ENCODE data around the gene NCAN. TPM values are rescaled to one million over a fixed set of nuclear protein-coding genes. Genes with fewer than 3 reads are reported as not detected.
A peak's percentile ranks its signal among the peaks of the same experiment; 100 is the strongest.

NCAN gene
- total and polyA plus RNA-seq, 9 of the 15 experiments (the other 6 are each of a cell fraction or from before 2014, with no cell fraction given), result 0.04 TPM; not detected in 8

- TF ChIP-seq, protein P1, sequence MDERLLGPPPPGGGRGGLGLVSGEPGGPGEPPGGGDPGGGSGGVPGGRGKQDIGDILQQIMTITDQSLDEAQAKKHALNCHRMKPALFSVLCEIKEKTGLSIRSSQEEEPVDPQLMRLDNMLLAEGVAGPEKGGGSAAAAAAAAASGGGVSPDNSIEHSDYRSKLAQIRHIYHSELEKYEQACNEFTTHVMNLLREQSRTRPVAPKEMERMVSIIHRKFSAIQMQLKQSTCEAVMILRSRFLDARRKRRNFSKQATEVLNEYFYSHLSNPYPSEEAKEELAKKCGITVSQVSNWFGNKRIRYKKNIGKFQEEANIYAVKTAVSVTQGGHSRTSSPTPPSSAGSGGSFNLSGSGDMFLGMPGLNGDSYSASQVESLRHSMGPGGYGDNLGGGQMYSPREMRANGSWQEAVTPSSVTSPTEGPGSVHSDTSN (CRISPR knock-in tag; IDR thresholded peaks at IDR 0.05; ENCODE audit: low read depth), result no peak
- TF ChIP-seq, protein P1 (tag; conservative IDR thresholded peaks at IDR 0.05; ENCODE audit: low read depth), result peak; percentile 58
- TF ChIP-seq PURB (CRISPR knock-in tag; IDR thresholded peaks at IDR 0.05; ENCODE audit: low read depth) (no peak), ZNF384 (IDR thresholded peaks at IDR 0.05; ENCODE audit: low read depth, low read length) (peak; percentile 61; the same call in 1 of the 2 replicates), DPF2 (IDR thresholded peaks at IDR 0.05) (0 out of 2 replicates have a peak, but pooled peaks have one; percentile 31), USF2 (CRISPR knock-in tag; IDR thresholded peaks at IDR 0.05) (peak; percentile 52; the same call in 1 of the 2 replicates), RNF2 (IDR thresholded peaks at IDR 0.05) (no peak), ZNF324 (CRISPR knock-in tag; IDR thresholded peaks at IDR 0.05) (no peak), TAF7 (tag; IDR thresholded peaks at IDR 0.05) (0 out of 2 replicates have a peak, but pooled peaks have one; percentile 15), PKNOX1 (IDR thresholded peaks at IDR 0.05) (peak; percentile 91), RCOR1 (IDR thresholded peaks at IDR 0.05; ENCODE audit: borderline replicate concordance in 1 of 2, low read depth in 2 of 2, low read length in 2 of 2) (no peak), CXXC5 (CRISPR knock-in tag; IDR thresholded peaks at IDR 0.05) (peak; percentile 29; the same call in 1 of the 2 replicates), RBBP5 (IDR thresholded peaks at IDR 0.05; ENCODE audit: borderline replicate concordance, insufficient read depth, low read length, poor library complexity, severe bottlenecking) (no peak), KLF10 (CRISPR knock-in tag; IDR thresholded peaks at IDR 0.05) (no peak), MAFG (tag; conservative IDR thresholded peaks at IDR 0.05) (no peak), TEAD4 (IDR thresholded peaks at IDR 0.05; ENCODE audit: low read length) (no peak), TEAD4 (CRISPR knock-in tag; IDR thresholded peaks at IDR 0.05; ENCODE audit: borderline replicate concordance) (no peak), BHLHE40 (IDR thresholded peaks at IDR 0.05; ENCODE audit: low read length) (peak; percentile 75), HLTF (IDR thresholded peaks at IDR 0.05) (0 out of 2 replicates have a peak, but pooled peaks have one; percentile 43), SREBF2 (CRISPR knock-in tag; IDR thresholded peaks at IDR 0.05) (no peak), ZHX1 (conservative IDR thresholded peaks at IDR 0.05; ENCODE audit: low read length) (no peak), SMARCA4 (IDR thresholded peaks at IDR 0.05) (0 out of 2 replicates have a peak, but pooled peaks have one; percentile 30), TAF1 (IDR thresholded peaks at IDR 0.05; ENCODE audit: control insufficient read depth, extremely low read depth, insufficient read depth, low read length, severe bottlenecking) (peak; percentile 56), ZNF197 (CRISPR knock-in tag; IDR thresholded peaks at IDR 0.05; ENCODE audit: low read depth) (no peak)
Measured at GRCh38 chr19:19192910-19193423, 18.8 kb upstream of the NCAN start (continued).

All from K562 (cell line).